Parathyroid adenoma (tissue), 2 donors: ENCODE data around the gene CFAP299.

ENCODE experiments used
- H2AFZ ChIP-seq: fragments of 300-600 bp; sonication (generic); one replicate; pipeline ENCODE4 v1.7.0; 2017; ENCODE audit warnings: antibody characterized with exemption, mild to moderate bottlenecking
- H3K27ac ChIP-seq: fragments of 300-600 bp; sonication (generic); one replicate; pipeline ENCODE4 v1.7.0; 2017
- H3K27me3 ChIP-seq: fragments of 300-600 bp; sonication (generic); one replicate; pipeline ENCODE4 v1.7.0; 2017; ENCODE audit warnings: low read length; ENCODE audit not compliant: control insufficient read depth, insufficient read depth
- H3K36me3 ChIP-seq: fragments of 300-600 bp; sonication (generic); one replicate; pipeline ENCODE4 v1.7.0; 2017; ENCODE audit warnings: low read length; ENCODE audit not compliant: control insufficient read depth, insufficient read depth
- H3K4me1 ChIP-seq: fragments of 300-600 bp; sonication (generic); one replicate; pipeline ENCODE4 v1.7.0; 2017; ENCODE audit warnings: control low read depth
- H3K4me2 ChIP-seq: fragments of 300-600 bp; sonication (generic); one replicate; pipeline ENCODE4 v1.7.0; 2017; ENCODE audit warnings: low read length
- H3K4me3 ChIP-seq: fragments of 300-600 bp; sonication (generic); one replicate; pipeline ENCODE4 v1.7.0; 2017; ENCODE audit warnings: low read depth, low read length
- H3K79me2 ChIP-seq: fragments of 300-600 bp; sonication (generic); one replicate; pipeline ENCODE4 v1.7.0; 2017; ENCODE audit warnings: control low read depth
- H3K9ac ChIP-seq: fragments of 300-600 bp; sonication (generic); one replicate; pipeline ENCODE4 v1.7.0; 2017; ENCODE audit warnings: mild to moderate bottlenecking
- H3K9me3 ChIP-seq: fragments of 300-600 bp; sonication (generic); one replicate; pipeline ENCODE4 v1.7.0; 2017; ENCODE audit warnings: low read length; ENCODE audit not compliant: control insufficient read depth
- CTCF ChIP-seq: fragments of 300-600 bp; sonication (generic); IDR thresholded peaks from one replicate; pipeline ENCODE4 v1.7.0; 2017; ENCODE audit warnings: antibody characterized with exemption, mild to moderate bottlenecking
- donor health status: primary hyperparathyroidism.

Gene CFAP299

GRCh38 chr4:80911458-80911857 lies 575.9 kb downstream of the CFAP299 start:
- Histone ChIP-seq H3K27ac (no peak overlapping the region), H3K4me1 (no peaks in the 10 kb centered on the region), H3K79me2 (no peaks in the 10 kb centered on the region), H3K27me3 (no peaks in the 10 kb centered on the region), H2AFZ (no peak overlapping the region), H3K36me3 (no peaks in the 10 kb centered on the region), H3K9me3 (peaks cover 4% of the 10 kb centered on the region), H3K9ac (no peak overlapping the region), H3K4me3 (no peak overlapping the region), H3K4me2 (no peak overlapping the region)
- TF ChIP-seq CTCF: no peak

- Histone ChIP-seq H3K4me3 (no peak overlapping the region), H3K36me3 (no peaks in the 10 kb centered on the region), H3K79me2 (no peaks in the 10 kb centered on the region), H2AFZ (no peak overlapping the region), H3K27me3 (no peaks in the 10 kb centered on the region), H3K9me3 (peaks cover 4% of the 10 kb centered on the region), H3K4me2 (no peak overlapping the region), H3K9ac (no peak overlapping the region), H3K27ac (no peak overlapping the region), H3K4me1 (no peaks in the 10 kb centered on the region)
- TF ChIP-seq CTCF: no peak
Measured at GRCh38 chr4:80912350-80912749, 576.8 kb downstream of the CFAP299 start.

GRCh38 chr4:80913381-80913780 lies 577.9 kb downstream of the CFAP299 start:
- no peaks in the 10 kb centered on the region for H3K27me3 ChIP-seq
- H3K9me3 ChIP-seq: peaks cover 4% of the 10 kb centered on the region
- no peak overlapping the region for H3K27ac ChIP-seq
- no peak overlapping the region for H3K9ac ChIP-seq
- TF ChIP-seq CTCF: no peak
- no peaks in the 10 kb centered on the region for H3K4me1 ChIP-seq
- H3K4me2 ChIP-seq: no peak overlapping the region
- H3K79me2 ChIP-seq: no peaks in the 10 kb centered on the region
- no peak overlapping the region for H2AFZ ChIP-seq
- H3K4me3 ChIP-seq: no peak overlapping the region
- no peaks in the 10 kb centered on the region for H3K36me3 ChIP-seq

GRCh38 chr4:80916770-80917169 lies 581.2 kb downstream of the CFAP299 start:
- TF ChIP-seq CTCF: no peak
- Histone ChIP-seq H3K9me3 (no peaks in the 10 kb centered on the region), H3K36me3 (no peaks in the 10 kb centered on the region), H3K27me3 (no peaks in the 10 kb centered on the region), H3K4me3 (no peak overlapping the region), H3K27ac (no peak overlapping the region), H3K4me1 (no peaks in the 10 kb centered on the region), H3K4me2 (no peak overlapping the region), H3K9ac (no peak overlapping the region), H2AFZ (no peak overlapping the region), H3K79me2 (no peaks in the 10 kb centered on the region)

GRCh38 chr4:80918004-80918403 lies 582.5 kb downstream of the CFAP299 start:
- no peaks in the 10 kb centered on the region for H3K9me3 ChIP-seq
- no peak overlapping the region for H3K4me3 ChIP-seq
- H3K9ac ChIP-seq: no peak overlapping the region
- TF ChIP-seq CTCF: no peak
- no peaks in the 10 kb centered on the region for H3K27me3 ChIP-seq
- H3K4me2 ChIP-seq: no peak overlapping the region
- no peaks in the 10 kb centered on the region for H3K36me3 ChIP-seq
- no peaks in the 10 kb centered on the region for H3K79me2 ChIP-seq
- no peak overlapping the region for H3K27ac ChIP-seq
- no peaks in the 10 kb centered on the region for H3K4me1 ChIP-seq
- no peak overlapping the region for H2AFZ ChIP-seq
